ENCODE results near the gene FBXL16.
A peak's percentile ranks its signal among the peaks of the same experiment; 100 is the strongest.

Gene FBXL16

DNA sequence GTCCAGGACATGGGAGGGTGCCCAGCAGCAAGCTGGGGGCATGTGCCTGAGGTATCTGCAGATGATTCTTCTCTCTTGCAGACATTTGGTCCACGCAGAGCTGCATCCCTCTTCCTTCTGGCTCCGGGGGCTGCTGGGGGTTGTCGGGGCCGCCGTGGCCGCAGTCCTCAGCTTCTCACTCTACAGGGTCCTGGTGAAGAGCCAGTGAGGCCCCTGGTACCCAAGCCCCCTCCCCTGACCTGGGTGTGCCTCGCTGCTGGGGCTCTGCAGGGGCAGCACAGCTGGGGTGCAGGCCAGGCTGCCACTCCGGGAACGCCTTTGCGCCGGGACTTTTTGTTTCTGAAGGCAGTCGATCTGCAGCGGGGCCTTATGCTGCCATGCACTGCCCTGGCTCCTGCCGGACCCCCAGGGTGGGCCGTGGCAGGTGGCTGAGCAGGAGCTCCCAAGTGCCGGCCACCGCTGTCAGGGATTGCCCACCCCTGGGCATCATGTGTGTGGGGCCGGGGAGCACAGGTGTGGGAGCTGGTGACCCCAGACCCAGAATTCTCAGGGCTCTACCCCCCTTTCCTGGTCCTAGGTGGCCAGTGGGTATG is 32.1 kb downstream of the FBXL16 start:
- H3K36me3 ChIP-seq (ENCODE audit: insufficient read depth, low read length) = peaks cover 17% of the 10 kb centered on the region; the same call in 1 of the 2 replicates

GRCh38 chr16:672851-673250 is 32.8 kb downstream of the FBXL16 start:
- Histone ChIP-seq H3K27me3 (ENCODE audit: insufficient read depth, low read length) (no peaks in the 10 kb centered on the region), H3K27ac (ENCODE audit: low read depth, low read length) (no peak overlapping the region), H2AFZ (ENCODE audit: low read length, unreplicated experiment) (no peak overlapping the region), H3K4me1 (ENCODE audit: control insufficient read depth, insufficient read depth, low read length, unreplicated experiment) (no peaks in the 10 kb centered on the region), H3K79me2 (ENCODE audit: control insufficient read depth, insufficient read depth, low read length, unreplicated experiment) (peaks cover 15% of the 10 kb centered on the region), H3K36me3 (ENCODE audit: insufficient read depth, low read length) (peaks cover 17% of the 10 kb centered on the region; the same call in 1 of the 2 replicates), H3K4me3 (ENCODE audit: low read depth, low read length) (no peak overlapping the region)

More for the DNA sequence above, 32.1 kb downstream of the FBXL16 start:
- H3K4me1 ChIP-seq (ENCODE audit: control insufficient read depth, insufficient read depth, low read length, unreplicated experiment) = no peaks in the 10 kb centered on the region
- H3K79me2 ChIP-seq (ENCODE audit: control insufficient read depth, insufficient read depth, low read length, unreplicated experiment) = peaks cover 10% of the 10 kb centered on the region
- H3K4me3 ChIP-seq (ENCODE audit: low read depth, low read length) = no peak overlapping the region
- H2AFZ ChIP-seq (ENCODE audit: low read length, unreplicated experiment) = no peak overlapping the region
- no peaks in the 10 kb centered on the region for H3K27me3 ChIP-seq (ENCODE audit: insufficient read depth, low read length)
- H3K27ac ChIP-seq (ENCODE audit: low read depth, low read length) = no peak overlapping the region

DNA sequence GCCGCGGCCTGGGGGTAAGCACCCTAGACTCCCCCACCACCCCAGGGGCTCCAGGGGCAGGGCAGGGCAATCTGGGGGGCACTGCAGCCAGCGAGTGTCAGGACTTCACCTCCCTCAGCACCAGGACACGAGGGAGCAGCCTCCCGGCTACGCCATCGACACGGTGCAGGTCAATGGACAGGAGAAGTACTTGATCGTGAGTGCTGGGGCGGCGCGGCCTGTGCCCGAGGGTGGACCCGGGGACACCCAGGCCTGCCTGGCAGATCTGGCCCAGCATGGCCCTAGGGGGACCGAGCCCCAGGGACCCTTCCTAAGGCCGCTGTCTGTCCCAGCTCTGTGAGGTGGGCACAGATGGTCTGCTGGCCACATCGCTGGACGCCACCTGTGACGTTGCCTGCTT is 33.2 kb downstream of the FBXL16 start:
- no peaks in the 10 kb centered on the region for H3K4me1 ChIP-seq (ENCODE audit: control insufficient read depth, insufficient read depth, low read length, unreplicated experiment)
- peaks cover 17% of the 10 kb centered on the region; the same call in 1 of the 2 replicates for H3K36me3 ChIP-seq (ENCODE audit: insufficient read depth, low read length)
- no peaks in the 10 kb centered on the region for H3K27me3 ChIP-seq (ENCODE audit: insufficient read depth, low read length)
- H3K4me3 ChIP-seq (ENCODE audit: low read depth, low read length) = no peak overlapping the region
- peaks cover 15% of the 10 kb centered on the region for H3K79me2 ChIP-seq (ENCODE audit: control insufficient read depth, insufficient read depth, low read length, unreplicated experiment)
- H3K27ac ChIP-seq (ENCODE audit: low read depth, low read length) = no peak overlapping the region
- no peak overlapping the region for H2AFZ ChIP-seq (ENCODE audit: low read length, unreplicated experiment)

DNA sequence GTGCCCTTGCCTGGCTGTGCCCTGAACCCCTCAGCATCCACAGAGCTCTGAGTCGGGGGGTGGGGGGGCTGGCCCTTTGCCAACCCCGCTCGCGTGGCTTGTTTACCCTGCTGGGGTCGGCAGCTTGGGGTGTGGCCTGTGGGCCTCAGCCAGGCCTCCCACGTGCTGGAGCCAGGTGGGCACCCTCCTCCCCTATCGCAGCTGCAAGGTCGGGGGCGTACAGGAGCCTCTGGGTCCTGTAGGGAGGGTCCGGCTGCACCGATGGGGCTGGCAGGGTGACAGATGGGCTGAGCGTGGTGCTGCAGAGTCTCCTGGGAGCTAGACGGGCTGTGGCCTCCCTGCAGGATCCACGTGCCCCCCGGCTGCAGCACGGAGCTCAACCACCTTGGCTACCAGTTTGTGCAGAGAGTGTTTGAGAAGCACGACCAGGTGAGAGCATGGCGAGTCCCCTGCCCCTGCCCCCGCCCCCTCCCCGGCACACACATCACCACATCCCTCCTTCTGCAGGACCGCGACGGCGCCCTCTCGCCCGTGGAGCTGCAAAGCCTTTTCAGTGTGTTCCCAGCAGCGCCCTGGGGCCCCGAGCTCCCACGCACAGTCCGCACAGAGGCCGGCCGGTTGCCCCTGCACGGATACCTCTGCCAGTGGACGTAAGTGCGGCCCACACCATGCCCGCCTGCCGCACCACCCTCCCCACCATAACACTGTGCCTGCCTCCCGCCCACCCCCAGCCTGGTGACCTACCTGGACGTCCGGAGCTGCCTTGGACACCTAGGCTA is 34.1 kb downstream of the FBXL16 start:
- H3K4me3 ChIP-seq (ENCODE audit: low read depth, low read length) = no peak overlapping the region
- H3K36me3 ChIP-seq (ENCODE audit: insufficient read depth, low read length) = peaks cover 17% of the 10 kb centered on the region; the same call in 1 of the 2 replicates
- peaks cover 15% of the 10 kb centered on the region for H3K79me2 ChIP-seq (ENCODE audit: control insufficient read depth, insufficient read depth, low read length, unreplicated experiment)
- H3K4me1 ChIP-seq (ENCODE audit: control insufficient read depth, insufficient read depth, low read length, unreplicated experiment) = no peaks in the 10 kb centered on the region
- no peaks in the 10 kb centered on the region for H3K27me3 ChIP-seq (ENCODE audit: insufficient read depth, low read length)
- no peak overlapping the region for H3K27ac ChIP-seq (ENCODE audit: low read depth, low read length)
- H2AFZ ChIP-seq (ENCODE audit: low read length, unreplicated experiment) = no peak overlapping the region

DNA sequence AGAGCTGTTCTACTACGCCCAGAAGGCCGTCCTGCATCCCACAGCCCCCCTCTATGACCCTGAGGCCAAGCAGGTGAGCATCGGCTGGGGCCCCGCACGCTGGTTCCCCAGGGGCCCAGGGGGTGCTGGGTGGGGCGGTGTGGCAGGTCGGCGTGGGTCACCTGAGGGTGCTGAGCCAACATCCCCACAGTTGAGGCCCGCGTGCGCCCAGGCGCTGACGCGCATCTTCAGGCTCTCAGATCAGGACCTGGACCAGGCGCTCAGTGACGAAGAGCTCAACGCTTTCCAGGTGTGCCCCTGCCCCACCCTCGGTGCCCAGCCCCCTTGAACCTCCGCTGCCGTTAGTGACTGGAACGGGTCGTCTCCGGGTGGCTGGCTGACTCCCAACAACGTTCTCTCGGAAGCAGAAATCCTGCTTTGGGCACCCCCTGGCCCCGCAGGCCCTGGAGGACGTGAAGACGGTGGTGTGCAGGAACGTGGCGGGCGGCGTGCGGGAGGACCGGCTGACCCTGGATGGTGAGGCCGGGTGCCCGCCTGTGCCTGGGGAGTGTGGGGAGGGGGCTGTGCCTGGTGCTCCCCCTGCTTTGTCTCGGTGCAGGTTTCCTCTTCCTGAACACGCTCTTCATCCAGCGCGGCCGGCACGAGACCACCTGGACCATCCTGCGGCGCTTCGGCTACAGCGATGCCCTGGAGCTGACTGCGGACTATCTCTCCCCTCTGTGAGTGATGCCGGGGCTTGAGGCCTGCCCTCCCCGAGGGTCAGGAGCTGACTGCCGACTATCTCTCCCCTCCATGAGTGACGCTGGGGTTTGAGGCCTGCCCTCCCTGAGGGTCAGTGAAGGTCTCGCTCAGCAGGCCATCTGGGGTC is 34.9 kb downstream of the FBXL16 start:
- peaks cover 17% of the 10 kb centered on the region; the same call in 1 of the 2 replicates for H3K36me3 ChIP-seq (ENCODE audit: insufficient read depth, low read length)
- no peaks in the 10 kb centered on the region for H3K4me1 ChIP-seq (ENCODE audit: control insufficient read depth, insufficient read depth, low read length, unreplicated experiment)
- peaks cover 15% of the 10 kb centered on the region for H3K79me2 ChIP-seq (ENCODE audit: control insufficient read depth, insufficient read depth, low read length, unreplicated experiment)
- H3K27ac ChIP-seq (ENCODE audit: low read depth, low read length) = no peak overlapping the region
- H2AFZ ChIP-seq (ENCODE audit: low read length, unreplicated experiment) = no peak overlapping the region
- no peaks in the 10 kb centered on the region for H3K27me3 ChIP-seq (ENCODE audit: insufficient read depth, low read length)
- no peak overlapping the region for H3K4me3 ChIP-seq (ENCODE audit: low read depth, low read length)

GRCh38 chr16:669666-670065 is 35.9 kb downstream of the FBXL16 start:
- Histone ChIP-seq H3K4me3 (ENCODE audit: low read depth, low read length) (peak overlapping the region; percentile 95; the same call in 1 of the 2 replicates), H3K4me1 (ENCODE audit: control insufficient read depth, insufficient read depth, low read length, unreplicated experiment) (no peaks in the 10 kb centered on the region), H3K36me3 (ENCODE audit: insufficient read depth, low read length) (peaks cover 17% of the 10 kb centered on the region; the same call in 1 of the 2 replicates), H3K79me2 (ENCODE audit: control insufficient read depth, insufficient read depth, low read length, unreplicated experiment) (peaks cover 15% of the 10 kb centered on the region), H3K27ac (ENCODE audit: low read depth, low read length) (no peak overlapping the region), H2AFZ (ENCODE audit: low read length, unreplicated experiment) (no peak overlapping the region), H3K27me3 (ENCODE audit: insufficient read depth, low read length) (no peaks in the 10 kb centered on the region)

DNA sequence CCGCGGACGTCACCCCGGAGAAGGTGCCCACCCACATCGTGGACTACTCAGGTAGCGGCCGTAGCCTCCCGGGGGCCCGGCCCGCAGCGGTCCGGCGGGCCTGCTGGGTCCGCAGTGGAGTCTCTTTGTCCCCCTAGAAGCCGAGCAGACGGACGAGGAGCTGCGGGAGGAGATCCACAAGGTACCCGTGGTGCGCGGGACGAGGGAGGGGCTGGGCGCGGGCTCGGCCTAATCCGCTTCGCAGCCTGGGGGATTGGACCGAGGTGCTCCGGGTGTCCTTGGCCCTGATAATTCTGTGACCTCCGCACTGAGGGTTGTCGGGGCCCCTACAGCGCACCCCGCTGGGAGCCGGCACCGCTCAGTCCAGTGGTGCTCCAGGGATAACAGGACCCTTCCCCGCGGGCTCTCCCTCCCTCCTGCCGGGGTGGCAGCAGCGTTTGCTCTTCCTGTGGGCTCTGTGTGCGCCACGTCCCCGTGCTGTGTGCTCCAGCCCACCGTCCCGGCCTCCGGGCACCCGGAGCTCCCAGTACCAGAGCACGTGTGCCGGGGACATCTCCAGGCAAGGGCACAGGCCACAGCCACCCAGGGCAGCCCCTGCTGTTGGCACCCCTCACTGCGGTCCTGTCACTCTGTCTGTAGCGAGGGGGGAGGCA is 37.0 kb downstream of the FBXL16 start:
- peaks cover 15% of the 10 kb centered on the region for H3K79me2 ChIP-seq (ENCODE audit: control insufficient read depth, insufficient read depth, low read length, unreplicated experiment)
- H3K27ac ChIP-seq (ENCODE audit: low read depth, low read length) = peak overlapping the region; percentile 25; the same call in 1 of the 2 replicates
- H3K4me1 ChIP-seq (ENCODE audit: control insufficient read depth, insufficient read depth, low read length, unreplicated experiment) = no peaks in the 10 kb centered on the region
- H3K4me3 ChIP-seq (ENCODE audit: low read depth, low read length) = peak overlapping the region; percentile 95
- H2AFZ ChIP-seq (ENCODE audit: low read length, unreplicated experiment) = peak overlapping the region; percentile 39
- no peaks in the 10 kb centered on the region for H3K27me3 ChIP-seq (ENCODE audit: insufficient read depth, low read length)
- peaks cover 17% of the 10 kb centered on the region; the same call in 1 of the 2 replicates for H3K36me3 ChIP-seq (ENCODE audit: insufficient read depth, low read length)

DNA sequence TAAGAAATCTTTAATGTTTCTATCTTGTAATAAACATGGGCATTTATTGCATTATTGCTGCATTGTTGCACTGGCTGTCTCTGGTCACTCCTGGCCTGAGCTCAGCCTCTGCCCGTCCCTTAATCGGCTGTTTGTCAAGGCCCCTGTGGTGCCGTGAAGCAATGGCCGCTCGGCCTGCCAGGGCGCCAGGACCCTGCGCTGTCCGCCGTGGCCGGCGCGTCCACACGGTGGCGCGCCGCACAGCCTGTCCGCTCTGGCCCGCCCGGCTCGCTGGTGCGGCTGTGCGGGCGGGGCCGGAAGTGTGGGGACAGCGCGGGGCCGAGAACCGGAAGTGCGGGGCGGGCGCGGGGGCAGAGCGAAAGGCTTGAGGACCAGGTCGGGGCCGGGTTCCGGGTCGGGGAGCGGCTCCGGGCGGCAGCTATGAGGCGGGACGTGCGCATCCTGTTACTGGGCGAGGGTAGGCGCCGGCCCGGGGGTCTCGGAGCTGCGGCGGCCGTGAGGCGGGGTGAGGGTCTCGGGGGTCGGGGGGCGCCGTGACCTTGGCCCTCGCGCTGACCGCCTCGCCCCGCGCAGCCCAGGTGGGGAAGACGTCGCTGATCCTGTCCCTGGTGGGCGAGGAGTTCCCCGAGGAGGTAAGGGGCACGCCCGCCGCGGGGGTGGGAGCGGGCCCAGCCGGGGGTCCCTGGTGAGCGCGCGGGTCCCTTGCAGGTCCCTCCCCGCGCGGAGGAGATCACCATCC is 37.7 kb downstream of the FBXL16 start, which contains the start of gene RHOT2:
Gene RHOT2 (plus strand): TSS at position 353 of the 739 bp plus-strand sequence. CDS start 68 bp downstream, at position 421.
- H2AFZ ChIP-seq (ENCODE audit: low read length, unreplicated experiment) = peak within 1 kb of the TSS; percentile 39
- peaks cover 17% of the 10 kb centered on the region; the same call in 1 of the 2 replicates for H3K36me3 ChIP-seq (ENCODE audit: insufficient read depth, low read length)
- no peaks in the 10 kb centered on the region for H3K27me3 ChIP-seq (ENCODE audit: insufficient read depth, low read length)
- peaks cover 15% of the 10 kb centered on the region for H3K79me2 ChIP-seq (ENCODE audit: control insufficient read depth, insufficient read depth, low read length, unreplicated experiment)
- peak within 1 kb of the TSS; percentile 25; the same call in 1 of the 2 replicates for H3K27ac ChIP-seq (ENCODE audit: low read depth, low read length)
- peak within 1 kb of the TSS; percentile 95 for H3K4me3 ChIP-seq (ENCODE audit: low read depth, low read length)
- no peaks in the 10 kb centered on the region for H3K4me1 ChIP-seq (ENCODE audit: control insufficient read depth, insufficient read depth, low read length, unreplicated experiment)

DNA sequence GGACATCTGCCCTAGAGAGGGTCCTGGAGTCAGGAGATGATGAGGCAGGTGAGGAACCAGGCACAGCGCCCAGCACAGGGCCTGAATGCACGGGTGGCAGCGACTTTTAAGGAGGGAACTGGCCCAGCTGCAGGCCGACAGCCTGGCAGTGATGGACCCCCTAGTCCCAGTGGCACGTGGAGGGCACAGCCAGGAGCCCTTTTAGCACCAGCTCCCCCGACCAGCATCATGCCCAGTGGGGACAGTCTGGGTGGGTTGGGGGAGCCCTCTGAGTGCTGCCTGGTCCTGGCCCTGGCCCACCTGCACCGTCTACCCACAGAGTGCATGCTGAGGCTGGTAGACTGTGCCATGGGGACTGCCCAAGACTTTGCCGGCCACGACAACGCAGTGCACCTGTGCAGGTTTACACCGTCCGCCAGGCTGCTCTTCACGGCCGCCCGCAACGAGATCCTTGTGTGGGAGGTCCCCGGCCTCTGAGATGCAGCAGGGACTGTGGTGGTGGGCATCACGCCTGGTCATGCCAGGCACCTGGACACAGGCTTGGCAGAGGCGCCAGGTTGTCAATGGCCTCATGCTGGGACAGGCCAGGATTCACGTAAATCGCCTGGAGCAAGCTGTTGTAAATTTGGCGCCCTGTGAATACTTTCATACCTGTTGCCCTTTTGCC is 38.4 kb downstream of the FBXL16 start:
- H2AFZ ChIP-seq (ENCODE audit: low read length, unreplicated experiment) = no peak overlapping the region
- no peaks in the 10 kb centered on the region for H3K4me1 ChIP-seq (ENCODE audit: control insufficient read depth, insufficient read depth, low read length, unreplicated experiment)

More for the DNA sequence above, 38.4 kb downstream of the FBXL16 start:
- no peak overlapping the region for H3K4me3 ChIP-seq (ENCODE audit: low read depth, low read length)
- no peak overlapping the region for H3K27ac ChIP-seq (ENCODE audit: low read depth, low read length)
- H3K79me2 ChIP-seq (ENCODE audit: control insufficient read depth, insufficient read depth, low read length, unreplicated experiment) = peaks cover 15% of the 10 kb centered on the region
- H3K36me3 ChIP-seq (ENCODE audit: insufficient read depth, low read length) = peaks cover 14% of the 10 kb centered on the region; the same call in 1 of the 2 replicates
- no peaks in the 10 kb centered on the region for H3K27me3 ChIP-seq (ENCODE audit: insufficient read depth, low read length)
